T-cell (primary cell): Measurements from ENCODE around the gene KATNIP. TPM values are rescaled to one million over a fixed set of nuclear protein-coding genes. Genes with fewer than 3 reads are reported as not detected.
A peak's percentile ranks its signal among the peaks of the same experiment; 100 is the strongest.

Source experiments
- ATAC-seq, 4 experiments: fragments of 200-7000 bp in 3 of 4; fragments of 150-1000 bp in 1 of 4; cut with Tn5 transposase; replicated peaks in 1 of 4; 1 replicate in 3 of 4; 2 replicates in 1 of 4; pipeline ENCODE4 v1.10.0; 2021; ENCODE audit warnings: moderate library complexity in 3 of 4, mild to moderate bottlenecking in 2 of 4, moderate number of reproducible peaks in 1 of 4
- CTCF ChIA-PET, 2 donors: fragments of 300-600 bp; sonication (Branson Sonifier 250); formaldehyde crosslinking; loops; one replicate each; lab custom pipeline; 2022; ENCODE audit warnings: antibody characterized with exemption in 2 of 2; lab: Charles Lee
- POLR2A ChIA-PET, 2 donors: fragments of 300-600 bp; sonication (Branson Sonifier 250); formaldehyde crosslinking; loops; one replicate each; lab custom pipeline; 2022; ENCODE audit warnings: antibody characterized with exemption in 2 of 2; lab: Charles Lee
- DNase-seq, 35 experiments: peaks; one replicate each; pipeline versions ENCODE4 v3.0.0 to v3.0.0-alpha.2; 2013 to 2023
- H3K27ac ChIP-seq: one replicate; pipeline ENCODE4 v1.5.1; 2013; ENCODE audit warnings: low read length
- H3K27me3 ChIP-seq, 2 experiments: replicated peaks in 1 of 2; 1 replicate in 1 of 2; 2 replicates in 1 of 2; pipeline versions ENCODE4 v1.6.1 to v1.7.0; 2013; ENCODE audit warnings: low read length in 1 of 2, mixed read lengths in 1 of 2; ENCODE audit not compliant: control insufficient read depth in 2 of 2, insufficient read depth in 2 of 2; ENCODE audit errors: extremely low read depth in 1 of 2
- H3K36me3 ChIP-seq, 2 donors: 1 replicate in 1 of 2; 2 replicates in 1 of 2; pipeline versions ENCODE4 v1.6.1 to v1.7.0; 2013; ENCODE audit warnings: low read length in 1 of 2; ENCODE audit not compliant: control insufficient read depth in 2 of 2, insufficient read depth in 1 of 2; ENCODE audit errors: extremely low read depth in 1 of 2
- H3K4me1 ChIP-seq, 2 experiments: 1 replicate in 1 of 2; 2 replicates in 1 of 2; pipeline versions ENCODE4 v1.6.1 to v1.7.0; 2013; ENCODE audit warnings: low read length in 2 of 2, mixed read lengths in 1 of 2; ENCODE audit not compliant: insufficient read depth in 2 of 2, control insufficient read depth in 1 of 2; ENCODE audit errors: extremely low read depth in 1 of 2
- H3K4me3 ChIP-seq, 2 donors: 1 replicate in 1 of 2; 2 replicates in 1 of 2; pipeline versions ENCODE4 v1.5.1 to v1.7.0; 2013; ENCODE audit warnings: mild to moderate bottlenecking in 2 of 2, low read length in 1 of 2, moderate library complexity in 1 of 2; ENCODE audit not compliant: control insufficient read depth in 1 of 2; ENCODE audit errors: extremely low read depth in 1 of 2
- H3K9me3 ChIP-seq: 2 replicates; pipeline ENCODE4 v1.7.0; 2013
- H3K27ac Mint-ChIP-seq, 2 donors: one replicate each; pipeline ENCODE4 v1.8.0; 2020 to 2021; ENCODE audit warnings: mild to moderate bottlenecking in 2 of 2, mixed read lengths in 2 of 2
- H3K27me3 Mint-ChIP-seq, 2 donors: one replicate each; pipeline ENCODE4 v1.8.0; 2021 to 2022; ENCODE audit warnings: mixed read lengths in 2 of 2
- H3K36me3 Mint-ChIP-seq: one replicate; pipeline ENCODE4 v1.8.0; 2021; ENCODE audit warnings: mixed read lengths
- H3K4me1 Mint-ChIP-seq, 3 donors: one replicate each; pipeline ENCODE4 v1.8.0; 2020 to 2022; ENCODE audit warnings: mixed read lengths in 3 of 3, mild to moderate bottlenecking in 1 of 3
- H3K4me3 Mint-ChIP-seq, 3 donors: one replicate each; pipeline ENCODE4 v1.8.0; 2020 to 2022; ENCODE audit warnings: mild to moderate bottlenecking in 3 of 3, mixed read lengths in 3 of 3, moderate library complexity in 3 of 3
- H3K9me3 Mint-ChIP-seq, 3 donors: one replicate each; pipeline ENCODE4 v1.8.0; 2020 to 2022; ENCODE audit warnings: mixed read lengths in 3 of 3
- WGBS: methylation state at CpG from one replicate; pipeline ENCODE4 v1.1.5; 2013; ENCODE audit warnings: missing lambda C conversion rate; ENCODE audit not compliant: insufficient coverage; 5-methylcytosine and 5-hydroxymethylcytosine counted together
- total RNA-seq, 35 experiments: library from RNA in 6 of 35; stranded (reverse) in 6 of 35; fragments of 120-200 nt in 1 of 35; gene quantifications; one replicate each; pipeline versions ENCODE4 v1.2.1 to v1.2.4 and lab custom pipeline; 2013 to 2026

KATNIP gene
- total RNA-seq (10 to 100 TPM; 14.6 to 26.8 (median 18.7) TPM), total RNA-seq (lab: John Stamatoyannopoulos, UW) (19.1 to 50.2 (median 27.1) reads per million in 29 experiments)
- 18.3 TPM for total RNA-seq (2013)

DNA sequence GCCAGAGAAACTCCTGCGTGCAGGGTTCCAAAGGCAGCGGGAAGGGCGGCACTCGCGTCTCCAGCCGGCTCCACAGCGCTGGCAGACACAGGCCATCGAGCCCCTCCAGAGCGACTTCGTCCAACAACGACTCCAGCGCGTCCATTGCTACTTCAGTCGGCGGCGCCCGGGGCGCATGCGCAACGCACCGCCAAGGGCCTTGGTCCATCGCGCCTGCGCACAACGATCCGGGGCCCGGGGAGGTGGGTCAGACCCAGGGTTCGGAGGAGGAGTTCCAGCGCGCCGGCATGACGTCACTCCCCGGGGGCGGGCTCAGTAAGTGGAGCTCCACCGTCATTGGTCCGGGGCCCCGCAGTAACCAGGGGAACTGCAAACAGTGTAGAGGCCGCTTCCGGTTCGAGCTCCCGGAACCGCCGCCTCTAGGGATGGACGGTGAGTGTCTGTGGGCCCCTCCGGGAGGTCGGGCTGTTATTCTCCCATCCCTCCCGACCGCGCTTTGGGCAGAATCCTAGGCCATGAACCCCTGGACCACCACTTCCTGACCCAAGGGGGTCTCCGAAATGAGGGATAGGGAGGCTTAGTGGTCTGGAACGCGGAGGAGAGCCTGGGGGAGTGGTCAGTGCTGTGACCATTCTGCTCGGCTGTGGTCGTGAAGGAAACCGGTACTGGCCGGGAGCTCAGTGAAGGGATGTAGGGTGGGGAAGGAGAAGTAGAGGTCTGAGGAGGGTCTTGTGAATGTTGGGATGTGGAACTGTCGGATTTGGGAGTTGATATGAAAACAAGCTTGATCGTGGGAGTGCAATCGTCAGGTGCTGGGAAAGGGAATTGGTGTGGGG, at the start of gene KATNIP, which contains the start of gene GTF3C1:
KATNIP (plus strand) TSS at position 399 of the 836 bp plus-strand sequence; CDS start at position 426, 27 bp downstream.
GTF3C1 (minus strand) TSS at position 168 of the 836 bp plus-strand sequence; CDS start at position 145, 23 bp downstream.
- 0% methylated on average over 52 of the region's 59 CpGs for WGBS
- CTCF ChIA-PET, result interaction anchor here in 1 of 2 donors (0.5 to 1.4 kb wide), 7 partner anchors 41 to 942 kb away, joined by 3 to 6 read pairs (median 4); partner anchors contain the start of gene CLN3
- ATAC-seq (peak; percentile 98 to 100 (median 100)), DNase-seq (peak; percentile 99 to 100 (median 100))
- no peaks in the 10 kb centered on the region for H3K27me3 ChIP-seq
- peaks cover 13 to 30% of the 10 kb centered on the region in 2 experiments for H3K4me1 ChIP-seq
- H3K27ac ChIP-seq, result peak within 1 kb of the TSS; percentile 77
- H3K36me3 ChIP-seq, result peaks cover 2 to 8% of the 10 kb centered on the region in 2 donors
- peak within 1 kb of the TSS; percentile 94 for H3K27ac Mint-ChIP-seq
- peak within 1 kb of the TSS; percentile 90 to 99 (median 95) for H3K4me3 Mint-ChIP-seq
- no peaks in the 10 kb centered on the region for H3K27me3 Mint-ChIP-seq
- POLR2A ChIA-PET, result interaction anchor here (0.6 to 1.1 kb wide), 10 partner anchors 10 to 942 kb away, joined by 3 to 6 read pairs (median 4); partner anchors contain the start of genes CLN3 (in 1 of the 2), IL21R (in 1 of the 2) and KDM8 (in 1 of the 2)
- H3K4me1 Mint-ChIP-seq, result peaks cover 35 to 50% (median 49%) of the 10 kb centered on the region in 3 donors
- H3K4me3 ChIP-seq, result peak within 1 kb of the TSS; percentile 77 to 79
- no peaks in the 10 kb centered on the region for H3K9me3 Mint-ChIP-seq
- no peaks in the 10 kb centered on the region for H3K9me3 ChIP-seq
- peaks cover 15% of the 10 kb centered on the region for H3K36me3 Mint-ChIP-seq

DNA sequence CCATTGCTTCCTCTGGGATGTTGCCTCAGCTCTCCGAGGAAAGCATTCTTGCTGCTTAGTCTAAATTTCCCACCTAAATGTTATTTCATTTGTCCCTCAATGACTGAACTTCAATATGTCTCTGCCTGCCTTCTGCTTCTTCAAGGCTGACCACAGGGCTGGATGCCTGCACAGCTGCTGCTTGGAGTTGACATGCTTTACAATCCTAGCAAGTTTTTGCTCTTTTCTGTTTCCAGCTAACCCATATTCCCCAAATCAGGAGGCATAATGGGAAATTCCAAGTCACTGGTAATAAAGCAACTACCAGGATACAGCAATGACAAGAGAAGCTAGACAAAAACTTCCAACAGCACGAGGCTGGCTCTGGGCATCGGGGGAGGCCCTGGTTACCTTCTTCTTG, 49.1 kb upstream of the KATNIP start:
- DNase-seq, result no peak
- no peak overlapping the region for H3K27ac Mint-ChIP-seq
- no peaks in the 10 kb centered on the region for H3K4me1 Mint-ChIP-seq
- no peak overlapping the region for H3K27ac ChIP-seq
- H3K4me1 ChIP-seq, result no peaks in the 10 kb centered on the region
- no peaks in the 10 kb centered on the region for H3K27me3 ChIP-seq
- H3K4me3 Mint-ChIP-seq, result no peak overlapping the region
- no peak for ATAC-seq
- peaks cover 24 to 96% of the 10 kb centered on the region in 2 donors for H3K36me3 ChIP-seq
- peaks cover 76% of the 10 kb centered on the region for H3K36me3 Mint-ChIP-seq
- ChIA-PET POLR2A (no interaction called here), CTCF (no interaction called here)
- H3K27me3 Mint-ChIP-seq, result no peaks in the 10 kb centered on the region
- H3K9me3 ChIP-seq, result no peaks in the 10 kb centered on the region
- no peak overlapping the region for H3K4me3 ChIP-seq
- WGBS, result 97% methylated on average over 3 of the region's 3 CpGs
- no peaks in the 10 kb centered on the region for H3K9me3 Mint-ChIP-seq

DNA sequence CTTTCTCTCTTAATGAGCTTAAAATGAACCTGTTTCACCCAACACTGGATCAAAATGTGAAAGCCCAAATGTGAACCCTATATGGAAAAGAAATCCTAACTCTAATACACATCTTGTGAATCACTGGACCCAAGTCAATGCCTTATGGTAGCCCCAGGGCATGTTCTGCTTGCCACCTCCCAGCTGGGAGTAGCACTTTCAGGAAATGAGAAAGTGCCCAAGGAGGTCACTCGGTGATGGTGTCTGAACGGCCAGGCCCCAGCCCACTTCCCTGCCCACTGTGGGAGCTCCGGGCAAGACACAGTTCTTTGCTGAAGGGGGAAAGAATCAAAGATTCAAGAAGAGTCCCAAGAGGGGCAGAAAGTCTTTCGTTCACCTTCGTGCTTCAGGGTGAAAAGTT, 46.3 kb upstream of the KATNIP start:
- Mint-ChIP-seq H3K27me3 (no peaks in the 10 kb centered on the region), H3K36me3 (peaks cover 77% of the 10 kb centered on the region), H3K4me1 (no peaks in the 10 kb centered on the region), H3K4me3 (no peak overlapping the region), H3K9me3 (no peaks in the 10 kb centered on the region), H3K27ac (no peak overlapping the region)
- Histone ChIP-seq H3K36me3 (peaks cover 30 to 96% of the 10 kb centered on the region in 2 donors), H3K9me3 (no peaks in the 10 kb centered on the region), H3K27me3 (no peaks in the 10 kb centered on the region), H3K4me1 (no peaks in the 10 kb centered on the region), H3K27ac (no peak overlapping the region), H3K4me3 (no peak overlapping the region)
- WGBS, result 95% methylated on average over 5 of the region's 5 CpGs
- POLR2A ChIA-PET, result no interaction called here
- ATAC-seq, result no peak
- CTCF ChIA-PET, result no interaction called here
- no peak for DNase-seq

DNA sequence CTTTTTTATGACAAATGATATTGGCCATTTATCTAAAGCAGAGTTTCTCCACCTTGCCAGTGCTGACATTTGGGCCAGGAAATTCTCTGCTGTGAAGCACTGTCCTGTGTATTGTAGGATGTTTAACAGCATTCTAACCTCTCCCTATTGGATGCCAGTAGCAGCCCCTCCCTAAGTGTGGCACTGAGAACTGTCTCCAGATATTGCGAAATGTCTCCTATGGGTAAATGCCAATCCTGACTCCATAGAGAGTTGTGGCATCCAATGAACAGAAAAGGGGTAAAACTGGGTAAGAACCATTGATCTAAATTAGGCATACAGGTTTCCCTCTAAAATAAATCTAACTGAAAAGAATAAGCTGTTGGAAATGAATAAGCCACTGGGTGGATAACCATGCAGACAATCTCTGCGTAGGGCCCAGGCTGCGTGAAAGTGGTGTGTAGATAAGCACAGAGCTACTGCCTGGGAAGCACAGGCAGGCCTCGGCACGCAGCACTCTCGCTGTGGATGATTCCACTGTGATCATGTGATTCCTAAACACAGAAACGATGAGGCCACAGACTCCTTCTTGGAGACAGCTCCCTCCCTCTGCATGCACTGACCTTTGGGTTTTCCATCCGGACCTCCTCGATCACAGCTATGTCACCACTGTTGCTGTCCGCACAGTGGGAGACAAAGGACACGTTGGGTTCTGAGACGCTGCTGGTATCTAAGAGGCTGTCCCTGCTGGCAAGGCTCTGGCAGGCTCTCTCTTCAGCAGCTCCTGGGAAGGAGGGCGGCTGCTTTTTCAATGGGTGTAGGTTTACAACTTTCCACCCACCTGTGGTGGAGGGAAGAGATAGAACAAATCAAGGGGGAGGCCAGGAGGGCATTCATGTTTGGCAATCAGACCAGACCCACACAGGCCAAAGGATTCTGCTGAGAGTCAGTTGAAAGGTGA, 44.4 kb upstream of the KATNIP start:
- DNase-seq (no peak), ATAC-seq (no peak)
- no peaks in the 10 kb centered on the region for H3K9me3 Mint-ChIP-seq
- H3K27me3 ChIP-seq, result no peaks in the 10 kb centered on the region
- H3K36me3 Mint-ChIP-seq, result peaks cover 72% of the 10 kb centered on the region
- no peaks in the 10 kb centered on the region for H3K4me1 ChIP-seq
- WGBS, result 96% methylated on average over 9 of the region's 13 CpGs
- no peak overlapping the region for H3K4me3 Mint-ChIP-seq
- H3K4me1 Mint-ChIP-seq, result no peaks in the 10 kb centered on the region
- H3K27me3 Mint-ChIP-seq, result no peaks in the 10 kb centered on the region
- H3K27ac ChIP-seq, result no peak overlapping the region
- no peak overlapping the region for H3K27ac Mint-ChIP-seq
- ChIA-PET CTCF (no interaction called here), POLR2A (no interaction called here)
- peaks cover 30 to 91% of the 10 kb centered on the region in 2 donors for H3K36me3 ChIP-seq
- no peaks in the 10 kb centered on the region for H3K9me3 ChIP-seq
- H3K4me3 ChIP-seq, result no peak overlapping the region

DNA sequence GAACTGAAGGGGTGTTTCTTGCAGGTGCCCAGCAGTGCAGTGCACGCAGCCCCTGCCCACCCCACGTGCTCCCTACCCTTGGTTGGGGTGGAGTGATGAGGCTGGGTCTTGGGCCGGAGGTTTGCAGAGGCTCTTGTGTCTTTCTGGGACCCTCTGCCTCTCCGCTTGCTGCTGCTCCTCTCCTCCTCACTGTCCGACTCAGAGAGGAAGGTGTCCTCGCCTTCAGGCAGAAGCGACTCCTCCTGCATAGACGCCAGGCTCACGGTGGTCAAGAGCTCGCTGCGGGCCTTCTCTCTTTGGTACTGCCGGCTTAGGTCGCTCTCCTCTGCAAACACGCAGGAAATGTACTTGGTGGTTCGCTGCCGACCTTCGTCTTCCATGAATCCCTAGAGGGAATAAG, 43.2 kb upstream of the KATNIP start:
- Mint-ChIP-seq H3K36me3 (peaks cover 71% of the 10 kb centered on the region), H3K4me3 (no peak overlapping the region), H3K27ac (no peak overlapping the region), H3K4me1 (no peaks in the 10 kb centered on the region), H3K27me3 (no peaks in the 10 kb centered on the region), H3K9me3 (no peaks in the 10 kb centered on the region)
- Histone ChIP-seq H3K36me3 (peaks cover 29 to 92% of the 10 kb centered on the region in 2 donors), H3K9me3 (no peaks in the 10 kb centered on the region), H3K27ac (no peak overlapping the region), H3K4me3 (no peak overlapping the region), H3K27me3 (no peaks in the 10 kb centered on the region), H3K4me1 (no peaks in the 10 kb centered on the region)
- ChIA-PET CTCF (no interaction called here), POLR2A (no interaction called here)
- ATAC-seq, result no peak
- WGBS, result 98% methylated on average over 13 of the region's 17 CpGs
- DNase-seq, result no peak

DNA sequence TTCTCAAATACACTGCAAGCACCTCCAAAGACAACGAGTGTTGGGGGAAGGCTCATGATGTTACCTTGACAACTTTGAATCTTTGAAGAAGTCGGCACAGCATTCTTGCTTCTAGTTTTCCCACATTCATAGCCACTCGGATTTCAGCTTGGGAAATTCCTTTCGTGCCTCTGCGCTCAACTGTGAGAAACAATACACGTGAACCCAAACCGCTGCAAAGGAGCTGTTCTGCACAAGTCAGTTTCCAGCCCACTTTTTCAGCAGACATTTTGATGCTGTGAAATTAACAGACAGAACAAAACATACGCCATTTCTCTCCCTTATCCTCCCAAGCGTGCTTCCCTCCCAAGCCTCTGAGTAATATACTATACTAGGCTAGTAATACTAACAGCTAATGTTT, 41.5 kb upstream of the KATNIP start:
- no peak overlapping the region for H3K4me3 ChIP-seq
- H3K4me3 Mint-ChIP-seq, result no peak overlapping the region
- no peak overlapping the region for H3K27ac Mint-ChIP-seq
- no peak for DNase-seq
- peaks cover 75% of the 10 kb centered on the region for H3K36me3 Mint-ChIP-seq
- H3K4me1 ChIP-seq, result no peaks in the 10 kb centered on the region
- no peaks in the 10 kb centered on the region for H3K9me3 ChIP-seq
- H3K9me3 Mint-ChIP-seq, result no peaks in the 10 kb centered on the region
- H3K27ac ChIP-seq, result no peak overlapping the region
- ChIA-PET CTCF (no interaction called here), POLR2A (no interaction called here)
- WGBS, result 94% methylated on average over 6 of the region's 9 CpGs
- H3K4me1 Mint-ChIP-seq, result no peaks in the 10 kb centered on the region
- no peak for ATAC-seq
- peaks cover 24 to 85% of the 10 kb centered on the region in 2 donors for H3K36me3 ChIP-seq
- H3K27me3 Mint-ChIP-seq, result no peaks in the 10 kb centered on the region
- no peaks in the 10 kb centered on the region for H3K27me3 ChIP-seq
